ENCODE measurements around the gene IL11. TPM values are rescaled to one million over a fixed set of nuclear protein-coding genes. Genes with fewer than 3 reads are reported as not detected.
"Not testable (repeated sequence)": the region's sequence is repeated elsewhere in the genome, so short reads cannot be mapped to it uniquely, and the experiment has no call there.

IL11 gene
- total RNA-seq, result under 1 TPM; 0.31 to 0.46 TPM
- long read RNA-seq, result 0 reads

DNA sequence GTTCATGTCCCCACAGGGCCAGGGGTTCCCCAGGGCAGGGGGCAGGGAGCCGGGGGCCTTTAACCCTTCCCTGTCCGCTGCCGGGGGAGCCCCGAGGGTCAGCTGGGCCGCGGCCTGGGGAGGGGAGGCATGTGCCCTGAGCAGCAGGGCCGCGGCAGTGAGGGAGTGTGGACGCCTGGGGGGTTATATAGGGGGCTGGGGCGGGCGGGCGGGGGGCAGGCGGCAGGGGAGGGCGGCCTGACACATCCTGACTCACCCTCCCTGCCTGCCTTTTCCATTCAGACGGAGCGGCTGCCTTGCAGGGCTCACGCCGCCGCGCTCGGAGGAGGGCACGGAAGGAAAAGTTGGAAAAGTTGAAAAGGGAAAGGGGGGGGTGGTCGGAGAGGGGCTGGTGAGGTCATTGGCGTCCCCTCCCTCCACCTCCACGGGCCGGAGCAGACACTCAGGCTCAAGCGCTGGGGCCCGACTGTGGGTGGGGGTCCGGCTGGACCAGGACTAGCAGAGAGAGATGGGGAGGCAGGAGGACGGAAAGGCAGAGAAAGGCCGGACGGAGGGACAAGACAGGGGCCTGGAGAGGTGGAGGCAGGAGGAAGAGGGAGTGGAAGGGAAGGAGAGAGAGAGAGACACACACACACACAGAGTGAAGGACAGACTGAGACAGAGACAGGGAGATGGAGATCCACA is at the start of gene IL11:
Gene IL11 (minus strand): TSS at position 159 of the 684 bp plus-strand sequence. CDS start 153 bp downstream, at position 6.
- intact Hi-C loops (cut with DNase I, micrococcal nuclease), result loop anchor here in 1 of 2 donors (10.0 kb wide), 1 partner anchor 66 kb away; no protein-coding TSS in a partner anchor
- no peak for DNase-seq

DNA sequence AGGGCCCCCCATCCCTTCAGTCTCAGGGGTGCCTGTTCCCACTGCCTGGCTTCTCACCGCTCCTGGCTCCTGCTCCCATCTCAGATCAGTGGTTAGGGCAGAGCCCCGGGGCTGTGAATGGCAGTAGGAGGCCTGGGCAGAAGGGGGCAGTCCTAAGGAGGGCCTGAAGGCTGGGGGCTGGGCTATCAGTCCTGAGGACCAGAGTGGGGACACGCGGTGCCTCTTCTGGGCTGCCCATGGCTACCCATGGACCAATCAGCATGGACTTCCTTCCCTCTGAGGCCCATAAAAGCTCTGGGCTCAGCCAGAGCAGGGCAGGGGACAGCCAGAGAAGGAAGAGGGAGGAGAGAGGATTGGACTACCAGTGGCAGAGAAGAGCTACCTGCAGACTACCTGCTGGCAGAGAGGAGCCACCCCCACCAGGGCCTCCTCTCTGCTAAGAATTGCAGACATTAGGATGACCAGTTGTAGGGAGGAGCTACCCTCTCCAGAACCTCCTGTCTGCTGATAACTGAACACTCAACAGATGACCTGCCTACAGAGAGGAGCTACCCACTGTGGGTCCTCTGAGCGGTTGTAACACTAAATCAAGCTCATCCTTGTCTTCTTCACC is 49.5 kb upstream of the IL11 start:
- no peak for ATAC-seq
- DNase-seq, result no peak
- intact Hi-C loops (cut with DNase I, micrococcal nuclease), result loop anchor here in 1 of 2 donors (5.0 kb wide), 1 partner anchor 277 kb away; no protein-coding TSS in a partner anchor

More for the DNA sequence above, at the start of gene IL11:
- ATAC-seq, result no peak

DNA sequence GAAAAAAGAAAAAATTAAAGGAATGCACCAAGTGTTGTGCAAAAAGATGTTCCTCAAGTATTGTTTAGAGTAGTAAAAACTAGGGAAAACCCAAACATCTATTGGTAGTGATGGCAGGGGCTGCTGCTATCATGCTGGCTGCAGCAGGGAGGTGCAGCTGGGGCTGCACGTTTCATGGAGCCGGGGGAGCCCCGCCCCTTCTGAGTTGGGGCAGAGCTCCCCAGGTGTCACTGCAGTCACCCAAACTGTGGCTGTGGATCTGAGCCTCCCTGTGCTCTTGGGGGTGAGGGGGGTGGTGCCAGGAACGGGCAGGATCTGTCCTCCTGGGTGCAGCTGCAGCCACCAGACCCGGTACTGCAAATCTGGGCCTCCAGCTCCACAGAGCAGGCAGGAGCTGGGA is 48.8 kb upstream of the IL11 start:
- no peak for DNase-seq
- no peak for ATAC-seq
- intact Hi-C loops (cut with DNase I, micrococcal nuclease), result loop anchor here in 1 of 2 donors (5.0 kb wide), 1 partner anchor 277 kb away; no protein-coding TSS in a partner anchor

DNA sequence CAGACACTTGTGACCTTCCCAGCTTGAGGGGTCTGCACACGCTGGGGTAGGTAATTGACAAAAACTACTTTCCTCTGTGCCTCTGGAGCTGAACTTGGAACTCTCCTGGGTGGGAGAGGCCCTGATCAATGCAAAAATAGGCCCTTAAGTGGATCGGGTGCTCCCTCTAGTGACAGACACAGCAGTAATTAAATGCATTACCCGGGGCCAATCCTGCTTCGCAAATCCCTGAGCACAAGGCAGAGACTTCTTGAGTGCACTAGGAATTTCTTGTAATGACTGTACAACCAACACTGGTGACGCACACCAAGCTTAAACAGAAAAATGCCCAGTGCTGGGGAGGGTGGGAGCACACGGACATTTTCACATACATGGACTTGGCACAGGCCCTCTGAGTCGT is 47.9 kb upstream of the IL11 start:
- peak in 1 of 2 donors; percentile 62 for DNase-seq
- peak; percentile 95 for ATAC-seq
- intact Hi-C loops (cut with DNase I, micrococcal nuclease), result loop anchor here in 1 of 2 donors (5.0 kb wide), 1 partner anchor 276 kb away; no protein-coding TSS in a partner anchor

DNA sequence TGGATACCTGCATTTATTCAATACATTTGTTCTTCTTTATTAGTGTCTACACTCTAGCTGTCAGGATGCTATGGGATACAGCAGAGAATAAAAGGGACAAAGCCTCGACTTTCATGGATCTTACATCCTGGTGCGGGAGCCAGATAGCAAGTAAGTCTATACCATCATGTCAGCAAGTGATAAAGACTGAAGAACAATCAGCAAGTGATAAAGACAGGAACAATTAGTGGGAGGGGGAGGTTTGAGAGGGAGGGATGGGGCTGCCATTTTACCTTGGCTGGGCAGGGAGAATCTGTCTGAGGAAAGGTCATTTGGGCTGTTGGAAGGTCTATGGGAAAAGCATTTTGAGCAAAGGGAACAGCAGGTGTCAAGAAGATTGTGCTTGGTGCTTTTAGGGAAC is 39.9 kb upstream of the IL11 start:
- ATAC-seq (no peak), DNase-seq (no peak)
- intact Hi-C loops (cut with DNase I, micrococcal nuclease), result no loop called here

DNA sequence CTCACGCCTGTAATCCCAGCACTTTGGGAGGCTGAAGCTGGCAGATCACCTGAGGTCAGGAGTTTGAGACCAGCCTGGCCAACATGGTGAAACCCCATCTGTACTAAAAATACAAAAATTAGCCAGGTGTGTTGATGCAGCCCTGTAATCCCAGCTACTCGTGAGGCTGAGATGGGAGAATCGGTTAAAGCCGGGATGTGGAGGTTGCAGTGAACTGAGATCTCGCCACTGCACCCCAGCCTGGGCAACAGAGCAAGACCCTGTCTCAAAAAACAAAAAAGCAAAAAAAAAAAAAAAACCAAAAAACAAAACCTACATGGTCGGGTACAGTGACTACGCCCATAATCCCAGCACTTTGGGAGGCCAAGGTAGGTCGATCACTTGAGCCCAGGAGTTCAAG is 38.9 kb upstream of the IL11 start:
- ATAC-seq; intact Hi-C loops (cut with DNase I, micrococcal nuclease): not testable (repeated sequence)

DNA sequence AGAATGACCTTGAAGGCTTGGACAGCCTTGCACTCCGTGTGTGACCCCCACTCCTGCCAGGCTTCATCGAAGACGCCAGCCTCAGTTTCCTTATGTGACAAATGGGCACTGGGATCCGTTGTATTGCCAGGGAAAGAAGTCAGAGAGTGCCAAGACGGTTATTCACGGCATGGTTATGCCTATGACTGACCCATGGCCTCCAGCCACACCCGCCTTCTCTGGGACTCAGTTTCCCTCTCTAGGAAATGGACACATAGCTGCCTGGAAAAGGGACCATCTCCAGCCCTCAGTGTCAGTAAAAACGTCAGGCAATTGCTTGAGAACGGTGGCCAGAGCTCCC is 38.2 kb upstream of the IL11 start:
- ATAC-seq (no peak), DNase-seq (no peak)

More for the DNA sequence above, 38.9 kb upstream of the IL11 start:
- not testable (repeated sequence) for DNase-seq

DNA sequence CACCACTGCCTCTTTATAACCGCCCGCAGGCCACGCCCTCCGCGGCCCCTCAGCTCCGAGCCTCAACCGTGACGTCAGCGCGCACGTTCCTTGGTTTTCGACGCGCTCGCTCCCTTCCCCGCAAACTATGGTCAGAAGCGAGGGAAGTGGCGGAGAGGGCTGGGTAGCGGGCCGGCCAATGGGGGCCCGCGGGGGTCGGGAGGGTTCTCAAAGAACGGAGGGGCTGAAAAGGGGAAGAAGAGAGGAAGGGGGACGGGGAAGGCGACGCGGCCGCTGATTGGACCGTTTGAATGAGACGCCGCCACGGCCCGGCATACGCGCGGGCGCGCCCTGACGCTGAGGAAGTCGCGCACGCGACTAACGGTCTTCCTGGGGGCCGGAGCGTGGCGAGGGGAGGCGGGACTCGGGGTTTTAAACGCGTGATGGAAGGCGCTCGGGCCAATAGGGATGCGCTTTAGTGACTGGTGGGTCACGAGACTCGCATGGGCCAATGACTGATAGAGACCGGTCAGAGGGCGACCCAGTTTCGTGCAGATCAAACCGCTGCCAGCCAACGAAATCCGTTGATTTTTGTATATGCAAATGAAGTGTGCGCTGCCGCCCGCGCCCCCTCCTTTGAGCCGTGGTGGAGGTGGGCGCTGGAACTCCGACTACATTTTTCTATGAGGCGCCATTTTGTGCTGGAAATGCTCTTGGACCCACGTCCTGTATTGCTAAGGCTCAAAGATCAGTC is 37.7 kb upstream of the IL11 start:
- peak; percentile 96 for ATAC-seq
- intact Hi-C loops (cut with DNase I, micrococcal nuclease), result no loop called here

More for the DNA sequence above, 38.2 kb upstream of the IL11 start:
- intact Hi-C loops (cut with DNase I, micrococcal nuclease), result no loop called here

DNA sequence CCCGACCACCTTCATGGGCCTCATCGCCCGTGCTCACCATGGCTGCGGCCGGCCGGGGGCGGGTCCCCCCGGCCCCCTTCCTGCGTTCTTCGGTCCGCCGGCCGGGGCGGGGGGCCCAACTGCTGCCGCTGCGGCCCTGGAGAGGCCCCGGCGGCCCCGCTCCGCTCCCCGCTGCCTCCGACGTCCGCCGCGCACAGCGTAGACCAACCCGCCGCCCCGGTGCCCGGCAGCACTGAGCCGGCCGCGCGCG is 37.2 kb upstream of the IL11 start, which contains the start of gene UBE2S:
Gene UBE2S (minus strand): TSS at position 239 of the 250 bp plus-strand sequence. CDS start 199 bp downstream, at position 40.
- DNase-seq; ATAC-seq; intact Hi-C loops (cut with DNase I, micrococcal nuclease): not testable (repeated sequence)

More for the DNA sequence above, 37.7 kb upstream of the IL11 start:
- peak; percentile 98 to 99 for DNase-seq

DNA sequence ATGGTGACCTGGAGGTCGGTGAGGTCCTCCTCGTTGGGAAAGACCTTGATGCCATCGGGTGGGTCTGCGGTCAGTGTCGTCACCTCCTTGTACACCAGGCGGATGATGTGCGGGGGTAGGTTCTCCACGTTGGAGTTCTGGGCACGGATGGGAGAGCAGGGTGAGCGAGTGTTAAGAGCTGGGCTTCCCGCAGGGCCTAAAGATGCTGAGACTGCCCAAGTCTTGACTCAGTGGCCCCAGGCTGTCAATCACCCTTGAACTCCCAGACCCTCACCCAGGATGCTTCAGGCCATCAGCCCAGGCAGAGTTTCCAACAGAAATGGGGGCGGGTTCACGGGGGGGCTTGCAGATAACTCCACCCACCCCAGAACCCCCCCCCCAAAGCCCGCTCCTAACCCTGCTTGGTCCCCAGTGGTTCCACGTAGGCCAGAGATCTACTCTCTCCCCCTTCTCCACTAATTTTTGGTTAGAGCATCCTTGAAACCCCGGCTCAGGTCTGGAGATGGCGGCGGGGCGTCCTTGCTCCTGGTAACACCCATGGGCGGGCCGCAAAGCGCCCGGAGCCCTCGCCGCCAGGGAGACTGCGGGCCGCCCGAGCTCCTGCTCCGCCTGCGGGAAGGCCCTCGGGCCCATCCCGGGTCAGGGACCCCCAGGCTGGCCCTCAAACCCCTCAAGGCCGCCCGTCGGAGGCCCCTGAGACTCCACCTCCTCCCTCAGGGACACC is 36.7 kb upstream of the IL11 start:
- ATAC-seq (peak; percentile 38), DNase-seq (peak; percentile 38 to 56)
- intact Hi-C loops (cut with DNase I, micrococcal nuclease), result no loop called here

DNA sequence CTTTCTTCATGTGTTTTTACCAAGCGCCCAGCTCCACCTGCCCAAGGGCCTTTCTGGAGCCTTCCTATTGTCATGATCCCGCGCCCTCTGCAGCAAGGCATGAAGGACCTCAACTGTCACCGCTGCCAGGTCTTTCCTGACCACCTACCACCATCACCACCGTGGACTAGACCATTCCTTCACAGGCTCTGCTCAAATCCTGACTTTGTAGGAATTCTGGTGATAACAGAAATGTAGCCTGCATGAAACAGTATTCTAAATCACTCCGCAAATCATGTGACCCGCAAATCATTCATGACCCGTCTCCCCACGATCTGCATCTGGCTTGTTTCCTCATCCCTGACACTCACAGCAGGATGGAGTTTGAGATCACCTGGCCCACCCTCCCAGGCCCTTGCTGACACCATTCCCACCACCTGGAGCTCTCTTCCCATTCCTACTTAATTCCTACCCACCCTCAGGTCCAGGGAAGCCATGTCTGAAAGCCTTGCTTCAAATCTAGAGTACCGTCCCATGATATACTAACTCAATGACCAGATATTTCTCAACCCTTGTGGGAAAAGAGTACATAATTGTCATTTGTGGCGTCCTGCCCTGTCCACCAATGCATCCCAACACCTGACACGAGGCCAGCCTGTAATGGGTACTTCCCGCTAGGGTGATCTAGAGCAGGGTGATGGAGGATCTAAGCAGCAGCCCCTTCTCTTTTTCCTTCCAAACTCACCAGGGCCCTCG is 36.0 kb upstream of the IL11 start:
- DNase-seq (no peak), ATAC-seq (no peak)
- intact Hi-C loops (cut with DNase I, micrococcal nuclease), result no loop called here

DNA sequence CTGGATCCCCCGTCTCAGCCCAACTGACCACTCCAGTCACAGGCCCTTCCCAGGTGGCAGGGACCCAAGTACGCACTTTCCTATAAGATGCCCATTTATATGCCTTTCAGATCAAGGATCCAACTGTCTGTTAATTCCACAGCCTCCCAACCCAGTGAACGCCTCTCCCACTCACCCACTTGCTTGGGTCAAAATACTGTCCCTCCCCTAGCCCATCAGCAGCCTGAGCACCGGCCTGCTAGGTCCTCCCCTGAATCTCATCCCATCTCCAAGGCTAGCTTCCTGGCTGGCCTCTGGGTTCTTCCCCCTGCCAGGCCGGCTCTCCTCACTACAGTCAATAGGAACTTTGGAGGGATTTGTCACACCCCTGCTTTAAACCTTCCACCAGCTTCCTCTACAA is 35.4 kb upstream of the IL11 start:
- intact Hi-C loops (cut with DNase I, micrococcal nuclease), result no loop called here
- DNase-seq (no peak), ATAC-seq (no peak)

DNA sequence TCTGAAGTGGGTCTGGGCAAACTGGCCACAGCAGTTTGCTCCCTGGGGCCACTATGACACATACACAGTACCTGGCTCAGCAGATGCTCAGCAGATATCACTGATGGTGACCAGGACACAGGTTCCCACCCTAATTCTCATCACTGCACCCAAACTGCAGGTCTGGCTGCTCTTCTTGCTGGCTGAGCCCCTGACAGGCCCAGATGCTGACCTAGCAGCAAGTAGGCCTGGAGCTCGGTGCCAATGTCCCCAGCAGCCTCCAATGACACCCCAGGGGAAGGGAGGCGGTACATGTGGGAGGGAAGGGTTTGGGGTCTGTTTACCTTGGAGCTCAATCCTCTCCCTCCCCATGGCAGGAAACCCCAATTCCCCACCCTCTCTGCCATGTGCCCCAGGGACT is 32.2 kb upstream of the IL11 start:
- intact Hi-C loops (cut with DNase I, micrococcal nuclease), result no loop called here
- ATAC-seq (no peak), DNase-seq (no peak)

DNA sequence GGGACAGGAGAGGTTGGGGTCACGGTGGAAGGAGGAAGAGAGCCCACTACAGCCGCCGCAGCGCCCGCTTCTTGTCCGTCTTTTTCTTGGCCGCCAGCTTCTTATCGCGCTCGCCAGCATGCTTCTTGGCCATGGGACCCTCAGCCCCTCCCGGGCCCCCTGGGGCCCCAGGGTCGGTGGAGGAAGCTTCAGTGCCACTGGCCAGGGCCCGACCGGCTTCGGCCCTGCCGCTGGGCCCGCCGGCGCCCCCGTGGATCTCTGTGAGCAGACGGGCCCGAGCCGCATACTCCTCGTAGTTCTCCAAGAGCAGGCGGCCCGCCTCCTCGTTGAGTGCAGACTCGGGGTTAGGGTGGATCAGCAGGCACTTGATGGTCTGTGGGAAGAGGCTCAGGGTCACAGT is 31.1 kb upstream of the IL11 start:
- ATAC-seq; DNase-seq; intact Hi-C loops (cut with DNase I, micrococcal nuclease): not testable (repeated sequence)

DNA sequence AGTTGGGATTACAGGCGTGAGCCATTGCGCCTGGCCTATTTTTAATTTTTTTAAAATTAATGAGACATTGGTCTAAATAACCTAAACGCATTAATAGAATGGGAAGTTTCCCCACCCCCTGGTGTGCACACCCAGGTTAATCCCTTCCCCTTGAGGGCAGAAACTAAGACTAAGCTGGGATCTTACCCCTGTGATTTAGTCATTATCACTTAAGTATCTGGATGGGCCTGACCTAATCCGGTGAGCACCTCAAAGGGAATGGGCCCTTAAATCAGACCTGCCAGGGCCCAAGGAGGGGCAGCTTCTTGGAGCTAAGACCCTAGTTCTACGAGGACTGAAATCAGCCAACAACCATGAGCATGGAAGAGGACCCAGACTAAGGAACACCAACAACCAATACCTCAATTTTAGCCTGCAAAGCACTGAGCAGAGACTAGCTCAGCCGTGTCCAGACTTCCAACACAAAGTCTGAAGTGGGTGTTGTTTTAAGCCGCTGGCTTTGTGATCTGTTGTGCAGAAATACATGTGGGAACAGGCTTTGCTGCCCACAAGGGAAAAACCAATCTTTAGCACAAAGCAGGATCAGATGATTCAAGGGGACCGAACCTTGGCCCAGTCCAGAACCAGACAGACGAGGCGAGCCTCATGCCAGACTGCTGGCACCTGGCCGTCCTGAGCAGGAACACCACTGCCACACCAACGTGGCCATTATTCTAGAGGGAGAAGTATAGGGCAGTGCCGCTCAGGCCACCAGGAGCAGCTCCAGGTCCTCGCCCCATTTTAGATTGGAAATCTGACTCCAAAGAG is 30.2 kb upstream of the IL11 start:
- DNase-seq, result no peak

DNA sequence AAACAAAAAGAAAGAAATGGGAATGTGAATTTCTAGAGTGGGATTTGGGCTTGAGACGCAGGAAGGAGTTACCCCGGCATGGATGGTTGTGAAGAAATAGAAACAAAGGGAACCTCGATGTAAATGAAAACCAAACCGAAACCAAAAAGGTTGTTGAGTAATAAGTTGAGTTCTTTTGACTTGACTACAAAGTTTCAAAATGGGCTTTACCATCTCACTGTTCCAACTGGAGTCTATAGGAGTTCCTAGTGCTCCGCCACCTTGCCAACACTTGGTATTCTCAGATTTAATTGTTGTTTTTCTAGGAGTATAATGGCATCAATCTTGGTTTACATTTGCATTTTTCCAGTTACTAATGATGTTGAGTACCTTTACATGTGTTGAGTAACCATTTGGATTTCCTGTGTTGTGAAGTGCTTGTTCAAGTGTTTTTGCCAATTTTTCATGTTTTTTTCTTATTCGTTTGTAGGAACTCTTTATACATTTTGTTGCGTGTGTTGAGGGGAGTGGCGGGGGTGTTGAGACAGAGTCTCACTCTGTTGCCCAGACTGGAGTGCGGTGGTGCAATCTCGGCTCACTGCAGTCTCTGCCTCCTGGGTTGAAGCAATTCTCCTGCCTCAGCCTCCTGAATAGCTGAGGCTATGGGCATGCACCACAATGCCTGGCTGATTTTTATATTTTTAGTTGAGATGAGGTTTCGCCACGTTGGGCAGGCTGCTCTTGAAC is 28.1 kb upstream of the IL11 start:
- no peak for DNase-seq
- intact Hi-C loops (cut with DNase I, micrococcal nuclease), result no loop called here
- no peak for ATAC-seq

More for the DNA sequence above, 30.2 kb upstream of the IL11 start:
- no peak for ATAC-seq
- intact Hi-C loops (cut with DNase I, micrococcal nuclease), result no loop called here

All from left colon (tissue), 2 donors.